Measurements from ENCODE around the gene IQCF2. TPM values are rescaled to one million over a fixed set of nuclear protein-coding genes. Genes with fewer than 3 reads are reported as not detected.

IQCF2 gene
- total RNA-seq, 2 donors from 2014 or later = not detected

GRCh38 chr3:51904034-51904823 lies 42.8 kb downstream of the IQCF2 start:
- Histone ChIP-seq H3K27me3 (no peaks in the 10 kb centered on the region), H3K27ac (no peak overlapping the region), H3K4me1 (no peaks in the 10 kb centered on the region), H3K36me3 (no peaks in the 10 kb centered on the region), H3K9me3 (peaks cover 0 to 6% of the 10 kb centered on the region in 2 donors), H3K4me3 (no peak overlapping the region)
- TF ChIP-seq CTCF (IDR thresholded peaks at IDR 0.05) = no peak
- no peak for DNase-seq (ENCODE audit: low spot score)

GRCh38 chr3:51908026-51908425 lies 46.6 kb downstream of the IQCF2 start:
- Histone ChIP-seq H3K27ac (no peak overlapping the region), H3K4me3 (no peak overlapping the region), H3K36me3 (no peaks in the 10 kb centered on the region), H3K27me3 (no peaks in the 10 kb centered on the region), H3K4me1 (no peaks in the 10 kb centered on the region), H3K9me3 (peaks cover 0 to 10% of the 10 kb centered on the region in 2 donors)
- no peak for DNase-seq (ENCODE audit: low spot score)
- no peak for TF ChIP-seq CTCF (IDR thresholded peaks at IDR 0.05)

Other genes starting within 250 kb of the IQCF2 start
- gene TEX264, start 190.4 kb upstream of the IQCF2 start, total RNA-seq = 10 to 100 TPM; 55.9 to 62.3 TPM
- gene GRM2, start 154.5 kb upstream of the IQCF2 start, total RNA-seq = under 1 TPM; 0.16 to 0.19 TPM
- gene IQCF6, start 82.4 kb upstream of the IQCF2 start, total RNA-seq = not detected
- gene IQCF5, start 14.0 kb downstream of the IQCF2 start, total RNA-seq = not detected
- not detected for gene IQCF1, start 41.7 kb downstream of the IQCF2 start, total RNA-seq
- 10 to 100 TPM in 1 of 2 donors, 1 to 10 TPM in 1; 6.3 to 11.1 TPM for gene RRP9, start 80.3 kb downstream of the IQCF2 start, total RNA-seq
- gene PARP3, start 80.7 kb downstream of the IQCF2 start, total RNA-seq = 10 to 100 TPM in 1 of 2 donors, 1 to 10 TPM in 1; 9.8 to 12.8 TPM
- gene GPR62, start 93.8 kb downstream of the IQCF2 start, total RNA-seq = under 1 TPM; 0.12 to 0.82 TPM
- 100 to 1,000 TPM in 1 of 2 donors, 10 to 100 TPM in 1; 73.8 to 119 TPM for gene PCBP4, start 105.8 kb downstream of the IQCF2 start, total RNA-seq
- 10 to 100 TPM; 15.6 to 20.9 TPM for gene ABHD14B, start 112.4 kb downstream of the IQCF2 start, total RNA-seq
- 10 to 100 TPM; 21.0 to 31.3 TPM for gene ABHD14A, start 113.4 kb downstream of the IQCF2 start, total RNA-seq
- 10 to 100 TPM; 26.0 to 29.8 TPM for gene ACY1, start 121.9 kb downstream of the IQCF2 start, total RNA-seq
- 1,000 to 10,000 TPM in 1 of 2 donors, 100 to 1,000 TPM in 1; 658 to 1,017 TPM for gene RPL29, start 134.3 kb downstream of the IQCF2 start, total RNA-seq
- gene DUSP7, start 195.0 kb downstream of the IQCF2 start, total RNA-seq = 10 to 100 TPM; 17.7 to 33.7 TPM

Measured in right atrium auricular region (tissue), 2 donors.